CD14-positive monocyte (primary cell): ENCODE data around the gene MYH7B. TPM values are rescaled to one million over a fixed set of nuclear protein-coding genes. Genes with fewer than 3 reads are reported as not detected.
A peak's percentile ranks its signal among the peaks of the same experiment; 100 is the strongest.

ENCODE experiments used
- DNase-seq, 3 donors: peaks; one replicate each; pipeline ENCODE4 v3.0.0-alpha.2; 2011 to 2022
- H2AFZ ChIP-seq: 2 replicates; pipeline ENCODE4 v1.6.0; 2012; ENCODE audit warnings: mild to moderate bottlenecking, low read depth, low read length, inconsistent platforms; ENCODE audit not compliant: insufficient read depth, poor library complexity, severe bottlenecking
- H3K27ac ChIP-seq, 2 donors: 1 replicate in 1 of 2; 2 replicates in 1 of 2; pipeline ENCODE4 v1.5.1; 2012 to 2013; ENCODE audit warnings: low read length in 2 of 2, control low read depth in 1 of 2, inconsistent platforms in 1 of 2, low read depth in 1 of 2, mild to moderate bottlenecking in 1 of 2
- H3K27me3 ChIP-seq, 2 donors: one replicate each; pipeline versions ENCODE4 v1.6.0 to v1.6.1; 2011 to 2013; ENCODE audit warnings: low read length in 2 of 2; ENCODE audit not compliant: control insufficient read depth in 2 of 2, insufficient read depth in 2 of 2
- H3K36me3 ChIP-seq, 2 donors: replicated peaks in 1 of 2; 1 replicate in 1 of 2; 2 replicates in 1 of 2; pipeline versions ENCODE4 v1.5.1 to v1.6.1; 2012 to 2013; ENCODE audit warnings: low read length in 2 of 2, control low read depth in 1 of 2, inconsistent platforms in 1 of 2, mild to moderate bottlenecking in 1 of 2; ENCODE audit not compliant: insufficient read depth in 2 of 2, control insufficient read depth in 1 of 2
- H3K4me1 ChIP-seq, 2 donors: 1 replicate in 1 of 2; 2 replicates in 1 of 2; pipeline versions ENCODE4 v1.5.1 to v1.6.1; 2012 to 2013; ENCODE audit warnings: low read length in 2 of 2, control low read depth in 1 of 2, inconsistent platforms in 1 of 2, mild to moderate bottlenecking in 1 of 2, moderate library complexity in 1 of 2; ENCODE audit not compliant: insufficient read depth in 2 of 2, control insufficient read depth in 1 of 2
- H3K4me2 ChIP-seq: replicated peaks from 2 replicates; pipeline ENCODE3; 2012; ENCODE audit warnings: low read length, moderate library complexity, mild to moderate bottlenecking; ENCODE audit not compliant: poor library complexity, severe bottlenecking; ENCODE audit errors: extremely low read depth
- H3K4me3 ChIP-seq, 3 experiments: fragments of 200-600 bp in 1 of 3; sonication (generic) in 1 of 3; replicated peaks in 1 of 3; 1 replicate in 2 of 3; 2 replicates in 1 of 3; pipeline ENCODE4 v1.5.1; 2011 to 2013; ENCODE audit warnings: low read length in 3 of 3, mild to moderate bottlenecking in 3 of 3, control low read depth in 2 of 3, low read depth in 2 of 3, inconsistent platforms in 1 of 3, moderate library complexity in 1 of 3
- H3K79me2 ChIP-seq: 2 replicates; pipeline ENCODE4 v1.6.0; 2012; ENCODE audit warnings: mild to moderate bottlenecking, control low read depth, inconsistent platforms, low read length, moderate library complexity; ENCODE audit not compliant: insufficient read depth
- H3K9ac ChIP-seq: 2 replicates; pipeline ENCODE4 v1.6.0; 2017; ENCODE audit warnings: low read length, mild to moderate bottlenecking; ENCODE audit not compliant: insufficient read depth, poor library complexity, severe bottlenecking
- H3K9me3 ChIP-seq, 2 donors: replicated peaks in 1 of 2; 1 replicate in 1 of 2; 2 replicates in 1 of 2; pipeline versions ENCODE4 v1.5.1 to v1.6.1; 2012 to 2013; ENCODE audit warnings: low read length in 2 of 2, control low read depth in 1 of 2; ENCODE audit not compliant: control insufficient read depth in 1 of 2, insufficient read depth in 1 of 2
- H4K20me1 ChIP-seq: 2 replicates; pipeline ENCODE4 v1.6.0; 2012; ENCODE audit warnings: mild to moderate bottlenecking, low read length, control low read depth, moderate library complexity; ENCODE audit not compliant: insufficient read depth
- H3K27ac Mint-ChIP-seq, 7 donors: one replicate each; pipeline ENCODE4 v1.8.0; 2020; ENCODE audit warnings: mild to moderate bottlenecking in 7 of 7, mixed read lengths in 7 of 7, moderate library complexity in 6 of 7, inconsistent platforms in 2 of 7
- H3K27me3 Mint-ChIP-seq, 3 donors: one replicate each; pipeline ENCODE4 v1.8.0; 2021 to 2022; ENCODE audit warnings: low read depth in 3 of 3, mild to moderate bottlenecking in 3 of 3, mixed read lengths in 3 of 3, moderate library complexity in 3 of 3, inconsistent platforms in 1 of 3
- H3K36me3 Mint-ChIP-seq, 2 donors: one replicate each; pipeline ENCODE4 v1.8.0; 2020; ENCODE audit warnings: mixed read lengths in 2 of 2, inconsistent platforms in 1 of 2, mild to moderate bottlenecking in 1 of 2
- H3K4me1 Mint-ChIP-seq: one replicate; pipeline ENCODE4 v1.8.0; 2020; ENCODE audit warnings: mild to moderate bottlenecking, mixed read lengths
- H3K4me3 Mint-ChIP-seq, 2 donors: one replicate each; pipeline ENCODE4 v1.8.0; 2020; ENCODE audit warnings: mild to moderate bottlenecking in 2 of 2, mixed read lengths in 2 of 2, moderate library complexity in 1 of 2
- H3K9me3 Mint-ChIP-seq, 7 donors: one replicate each; pipeline ENCODE4 v1.8.0; 2020 to 2022; ENCODE audit warnings: mixed read lengths in 7 of 7, mild to moderate bottlenecking in 6 of 7, moderate library complexity in 6 of 7, inconsistent platforms in 2 of 7
- WGBS: methylation state at CpG from one replicate; pipeline ENCODE4 v1.1.5; 2013; ENCODE audit warnings: missing lambda C conversion rate; ENCODE audit not compliant: insufficient coverage; 5-methylcytosine and 5-hydroxymethylcytosine counted together
- intact Hi-C, 2 donors: fragments of 100-400 bp; cut with micrococcal nuclease; formaldehyde crosslinking; loops; one replicate each; pipeline versions ENCODE4 v1.15.0 to v1.15.1; 2023
- polyA plus RNA-seq, 3 donors: library from polyadenylated mRNA; depleted of rRNA in 1 of 3; unstranded in 2 of 3; stranded (reverse) in 1 of 3; fragments of 300-500 nt in 2 of 3; fragments of >200 nt in 1 of 3; fragmentation: Illumina TruSeq in 2 of 3; gene quantifications; 1 replicate in 2 of 3; 2 replicates in 1 of 3; pipeline ENCODE4 v1.2.3, GENCODE V29; 2012 to 2021
- TF ChIP-seq, protein P1 (sequence below): fragments of 200-600 bp; IDR thresholded peaks from one replicate; pipeline ENCODE4 v1.8.0; 2022; ENCODE audit warnings: antibody characterized with exemption, mild to moderate bottlenecking

Gene MYH7B
- polyA plus RNA-seq, 3 donors = 0.75 TPM; not detected in 2

DNA sequence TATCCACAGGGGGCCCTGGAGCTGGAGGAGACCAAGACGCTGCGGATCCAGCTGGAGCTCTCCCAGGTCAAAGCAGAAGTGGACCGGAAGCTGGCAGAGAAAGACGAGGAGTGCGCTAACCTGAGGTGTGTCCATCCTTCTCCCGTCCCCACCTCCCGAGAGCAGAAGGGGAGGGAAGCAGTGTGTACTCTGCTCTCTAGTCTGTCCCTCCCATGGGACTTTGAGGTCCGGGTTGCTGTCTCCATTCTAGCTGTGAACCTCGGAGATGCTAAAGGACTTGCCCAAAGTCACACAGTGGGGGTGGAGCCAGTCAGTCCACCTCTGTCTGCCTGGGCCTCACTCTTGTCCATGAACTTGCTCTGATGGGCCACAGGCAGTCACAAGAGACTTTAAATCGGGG, 44.1 kb downstream of the MYH7B start:
- Histone ChIP-seq H3K4me1 (no peaks in the 10 kb centered on the region), H2AFZ (no peak overlapping the region), H3K36me3 (peaks cover 90 to 98% of the 10 kb centered on the region in 2 donors), H3K9me3 (no peaks in the 10 kb centered on the region), H3K4me3 (no peak overlapping the region), H3K9ac (no peak overlapping the region), H3K79me2 (no peaks in the 10 kb centered on the region), H3K4me2 (no peak overlapping the region), H3K27ac (no peak overlapping the region), H4K20me1 (peaks cover 30% of the 10 kb centered on the region), H3K27me3 (no peaks in the 10 kb centered on the region)
- TF ChIP-seq, protein P1, sequence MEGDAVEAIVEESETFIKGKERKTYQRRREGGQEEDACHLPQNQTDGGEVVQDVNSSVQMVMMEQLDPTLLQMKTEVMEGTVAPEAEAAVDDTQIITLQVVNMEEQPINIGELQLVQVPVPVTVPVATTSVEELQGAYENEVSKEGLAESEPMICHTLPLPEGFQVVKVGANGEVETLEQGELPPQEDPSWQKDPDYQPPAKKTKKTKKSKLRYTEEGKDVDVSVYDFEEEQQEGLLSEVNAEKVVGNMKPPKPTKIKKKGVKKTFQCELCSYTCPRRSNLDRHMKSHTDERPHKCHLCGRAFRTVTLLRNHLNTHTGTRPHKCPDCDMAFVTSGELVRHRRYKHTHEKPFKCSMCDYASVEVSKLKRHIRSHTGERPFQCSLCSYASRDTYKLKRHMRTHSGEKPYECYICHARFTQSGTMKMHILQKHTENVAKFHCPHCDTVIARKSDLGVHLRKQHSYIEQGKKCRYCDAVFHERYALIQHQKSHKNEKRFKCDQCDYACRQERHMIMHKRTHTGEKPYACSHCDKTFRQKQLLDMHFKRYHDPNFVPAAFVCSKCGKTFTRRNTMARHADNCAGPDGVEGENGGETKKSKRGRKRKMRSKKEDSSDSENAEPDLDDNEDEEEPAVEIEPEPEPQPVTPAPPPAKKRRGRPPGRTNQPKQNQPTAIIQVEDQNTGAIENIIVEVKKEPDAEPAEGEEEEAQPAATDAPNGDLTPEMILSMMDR = no peak
- Mint-ChIP-seq H3K27ac (peak overlapping the region in 1 of 7 donors; percentile 23), H3K9me3 (peaks cover 0 to 2% (median 0%) of the 10 kb centered on the region in 7 donors), H3K4me3 (no peak overlapping the region), H3K36me3 (peaks cover 87 to 97% of the 10 kb centered on the region in 2 donors), H3K27me3 (peaks cover 0 to 5% (median 0%) of the 10 kb centered on the region in 3 donors), H3K4me1 (no peaks in the 10 kb centered on the region)
- 91% methylated on average over 9 of the region's 10 CpGs for WGBS
- intact Hi-C loops = no loop called here
- no peak for DNase-seq

DNA sequence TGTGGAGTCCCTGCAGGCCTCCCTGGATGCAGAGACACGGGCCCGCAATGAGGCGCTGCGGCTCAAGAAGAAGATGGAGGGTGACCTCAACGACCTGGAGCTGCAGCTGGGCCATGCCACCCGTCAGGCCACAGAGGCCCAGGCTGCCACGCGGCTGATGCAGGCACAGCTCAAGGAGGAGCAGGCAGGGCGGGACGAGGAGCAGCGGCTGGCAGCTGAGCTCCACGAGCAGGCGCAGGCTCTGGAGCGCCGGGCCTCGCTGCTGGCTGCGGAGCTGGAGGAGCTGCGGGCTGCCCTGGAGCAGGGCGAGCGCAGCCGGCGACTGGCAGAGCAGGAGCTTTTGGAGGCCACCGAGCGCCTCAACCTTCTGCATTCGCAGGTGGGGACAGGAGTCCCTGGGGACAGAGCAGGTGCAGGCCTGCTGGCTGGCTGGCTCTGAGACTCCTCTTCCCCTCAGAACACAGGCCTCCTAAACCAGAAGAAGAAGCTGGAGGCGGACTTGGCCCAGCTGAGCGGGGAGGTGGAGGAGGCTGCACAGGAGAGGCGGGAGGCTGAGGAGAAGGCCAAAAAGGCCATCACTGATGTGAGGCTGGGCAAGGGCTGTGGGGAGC, 44.7 kb downstream of the MYH7B start:
- intact Hi-C loops = no loop called here
- TF ChIP-seq, protein P1 = no peak
- peaks cover 88 to 99% of the 10 kb centered on the region in 2 donors for H3K36me3 Mint-ChIP-seq

More for the DNA sequence above, 44.7 kb downstream of the MYH7B start:
- H3K4me3 Mint-ChIP-seq = no peak overlapping the region
- H3K4me1 Mint-ChIP-seq = no peaks in the 10 kb centered on the region
- Histone ChIP-seq H3K9me3 (no peaks in the 10 kb centered on the region), H3K36me3 (peaks cover 90 to 98% of the 10 kb centered on the region in 2 donors), H4K20me1 (peaks cover 35% of the 10 kb centered on the region), H3K4me2 (no peak overlapping the region), H3K4me3 (no peak overlapping the region), H3K27me3 (no peaks in the 10 kb centered on the region), H3K4me1 (no peaks in the 10 kb centered on the region), H3K27ac (no peak overlapping the region), H3K9ac (no peak overlapping the region), H2AFZ (no peak overlapping the region), H3K79me2 (no peaks in the 10 kb centered on the region)
- DNase-seq = no peak
- WGBS = 96% methylated on average over 19 of the region's 28 CpGs
- H3K27ac Mint-ChIP-seq = no peak overlapping the region
- H3K27me3 Mint-ChIP-seq = peaks cover 0 to 5% (median 0%) of the 10 kb centered on the region in 3 donors
- peaks cover 0 to 2% (median 0%) of the 10 kb centered on the region in 7 donors for H3K9me3 Mint-ChIP-seq
